NCI-H1694 treated with DMSO at 0.1 percent for 48 hours (cell line): ENCODE data around the gene PLAC9.
"Not testable (repeated sequence)": the region's sequence is repeated elsewhere in the genome, so short reads cannot be mapped to it uniquely, and the experiment has no call there.

Experiments used
- DNase-seq: peaks from one replicate; lab custom pipeline; 2025; lab: John Stamatoyannopoulos, UW

Gene PLAC9, protein sequence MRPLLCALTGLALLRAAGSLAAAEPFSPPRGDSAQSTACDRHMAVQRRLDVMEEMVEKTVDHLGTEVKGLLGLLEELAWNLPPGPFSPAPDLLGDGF

DNA sequence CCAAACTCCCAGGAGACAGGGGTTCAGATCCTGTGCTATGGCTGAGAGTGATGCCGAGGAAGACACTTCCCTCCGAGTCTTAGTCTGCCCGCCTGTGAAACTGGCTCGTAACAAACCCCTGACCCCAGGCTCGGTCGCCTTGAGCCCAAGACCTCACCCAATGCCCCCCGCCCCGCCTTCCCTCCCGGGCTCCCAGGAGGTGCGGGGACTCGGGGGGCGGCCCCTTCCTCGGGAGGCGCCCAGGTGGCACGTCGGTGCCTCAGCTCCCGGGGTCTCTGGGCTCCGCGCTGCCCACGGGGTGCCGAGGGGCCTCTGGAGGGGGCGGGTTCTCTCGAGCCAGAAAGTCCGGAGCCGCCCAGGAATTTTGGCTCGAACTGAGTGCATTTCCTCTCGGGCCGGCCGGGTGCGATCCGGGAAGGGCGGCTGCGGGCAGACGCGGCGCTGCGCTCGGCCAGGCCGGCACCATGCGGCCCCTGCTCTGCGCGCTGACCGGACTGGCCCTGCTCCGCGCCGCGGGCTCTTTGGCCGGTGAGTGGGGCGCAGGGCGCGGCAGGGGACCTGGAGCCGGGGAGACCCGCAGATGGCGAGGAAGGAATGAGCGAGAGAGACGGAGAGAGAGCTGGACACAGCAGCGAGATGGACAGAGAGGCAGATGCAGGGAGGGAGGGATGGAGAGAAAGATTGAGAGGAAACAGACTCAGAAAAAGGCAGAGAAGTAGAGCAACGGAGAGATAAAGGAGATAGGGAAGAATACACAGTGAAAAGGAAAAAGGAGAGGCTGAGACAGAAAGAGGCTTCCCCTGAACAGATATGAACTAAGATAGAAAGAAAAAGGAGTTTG lies at the start of gene PLAC9:
Gene PLAC9, plus strand, starts transcription at position 432 of the 841 bp plus-strand sequence. Its CDS starts 33 bp downstream, at position 465.
- no peak for DNase-seq

DNA sequence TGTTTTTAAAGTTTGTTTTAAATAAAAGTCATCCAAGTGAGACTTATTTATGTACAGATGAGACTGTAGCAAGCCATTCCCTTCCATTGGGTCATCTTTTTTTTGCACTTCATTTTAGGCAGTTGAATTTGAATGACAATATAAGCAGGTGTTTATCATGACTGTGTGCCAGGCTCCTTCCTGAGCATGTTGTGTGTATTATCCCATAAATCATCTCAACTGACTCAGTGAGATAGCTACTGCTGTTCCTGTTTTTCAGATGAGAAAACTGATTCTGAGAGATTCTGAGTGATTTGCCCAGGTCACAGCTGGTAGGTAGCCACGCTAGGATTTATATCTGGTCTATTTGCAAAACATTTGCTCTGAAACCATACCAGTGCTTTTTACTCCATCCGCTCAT lies 42.4 kb upstream of the PLAC9 start:
- DNase-seq: peak; percentile 96

DNA sequence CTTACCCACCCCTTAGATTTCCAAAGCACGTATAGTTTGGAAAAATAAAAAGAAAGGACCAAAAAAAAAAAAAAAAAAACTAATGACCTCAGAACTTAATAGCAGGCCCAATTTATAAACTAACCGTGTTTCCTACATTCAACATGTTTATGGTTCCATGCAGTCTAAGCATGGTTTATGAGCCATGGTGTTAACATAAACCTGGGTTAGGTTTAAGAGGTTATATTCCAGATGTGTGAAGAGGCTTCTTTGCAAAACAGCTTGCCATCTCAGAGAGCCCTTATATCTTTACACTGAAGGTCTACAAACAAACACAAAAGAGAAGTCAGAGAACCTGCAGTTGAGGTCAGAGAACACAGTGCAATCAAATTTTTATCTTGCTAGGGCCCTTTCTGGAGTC lies 38.3 kb upstream of the PLAC9 start:
- no peak for DNase-seq

DNA sequence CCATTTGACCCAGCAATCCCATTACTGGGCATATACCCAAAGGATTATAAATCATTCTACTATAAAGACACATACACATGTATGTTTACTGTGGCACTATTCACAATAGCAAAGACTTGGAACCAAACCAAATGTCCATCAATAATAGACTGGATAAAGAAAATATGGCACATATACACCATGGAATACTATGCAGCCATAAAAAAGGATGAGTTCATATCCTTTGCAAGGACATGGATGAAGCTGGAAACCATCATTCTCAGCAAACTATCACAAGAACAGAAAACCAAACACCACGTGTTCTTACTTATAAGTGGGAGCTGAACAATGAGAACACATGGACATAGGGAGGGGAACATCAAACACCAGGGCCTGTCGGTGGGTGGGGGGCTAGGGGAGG lies 34.3 kb upstream of the PLAC9 start:
- DNase-seq: not testable (repeated sequence)

DNA sequence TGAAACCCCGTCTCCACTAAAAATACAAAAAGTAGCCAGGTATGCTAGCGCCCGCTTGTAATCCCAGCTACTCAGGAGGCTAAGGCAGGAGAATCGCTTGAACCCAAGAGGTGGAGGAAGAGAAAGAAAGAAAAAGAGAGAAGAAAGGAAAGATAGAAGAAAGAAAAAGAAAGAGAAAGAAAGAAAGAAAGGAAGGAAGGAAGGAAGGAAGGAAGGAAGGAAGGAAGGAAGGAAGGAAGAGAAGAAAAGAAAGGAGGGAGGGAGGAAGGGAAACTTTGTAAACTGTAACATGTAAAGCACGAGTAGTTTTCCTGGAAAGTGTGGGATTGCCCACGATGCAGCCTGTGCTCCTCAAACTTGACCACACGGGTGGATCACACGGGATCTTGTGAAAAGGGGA lies 33.2 kb upstream of the PLAC9 start:
- not testable (repeated sequence) for DNase-seq

DNA sequence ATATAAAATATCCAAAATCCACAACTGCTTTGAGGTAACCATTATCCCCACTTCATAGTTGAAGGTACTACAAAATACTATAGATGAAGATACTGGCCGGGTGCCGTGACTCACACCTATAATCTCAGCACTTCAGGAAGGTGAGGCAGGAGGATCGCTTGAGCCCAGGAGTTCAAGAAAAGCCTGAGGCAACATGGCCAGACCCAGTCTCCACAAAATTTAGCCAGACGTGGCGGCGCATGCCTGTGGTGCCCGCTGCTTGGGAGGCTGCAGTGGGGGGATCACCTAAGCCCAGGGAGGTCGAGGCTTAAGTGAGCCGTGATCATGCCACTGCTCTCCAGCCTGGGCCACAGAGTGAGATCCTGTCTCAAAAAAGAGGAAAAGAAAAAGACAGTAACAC lies 32.4 kb upstream of the PLAC9 start:
- no peak for DNase-seq

DNA sequence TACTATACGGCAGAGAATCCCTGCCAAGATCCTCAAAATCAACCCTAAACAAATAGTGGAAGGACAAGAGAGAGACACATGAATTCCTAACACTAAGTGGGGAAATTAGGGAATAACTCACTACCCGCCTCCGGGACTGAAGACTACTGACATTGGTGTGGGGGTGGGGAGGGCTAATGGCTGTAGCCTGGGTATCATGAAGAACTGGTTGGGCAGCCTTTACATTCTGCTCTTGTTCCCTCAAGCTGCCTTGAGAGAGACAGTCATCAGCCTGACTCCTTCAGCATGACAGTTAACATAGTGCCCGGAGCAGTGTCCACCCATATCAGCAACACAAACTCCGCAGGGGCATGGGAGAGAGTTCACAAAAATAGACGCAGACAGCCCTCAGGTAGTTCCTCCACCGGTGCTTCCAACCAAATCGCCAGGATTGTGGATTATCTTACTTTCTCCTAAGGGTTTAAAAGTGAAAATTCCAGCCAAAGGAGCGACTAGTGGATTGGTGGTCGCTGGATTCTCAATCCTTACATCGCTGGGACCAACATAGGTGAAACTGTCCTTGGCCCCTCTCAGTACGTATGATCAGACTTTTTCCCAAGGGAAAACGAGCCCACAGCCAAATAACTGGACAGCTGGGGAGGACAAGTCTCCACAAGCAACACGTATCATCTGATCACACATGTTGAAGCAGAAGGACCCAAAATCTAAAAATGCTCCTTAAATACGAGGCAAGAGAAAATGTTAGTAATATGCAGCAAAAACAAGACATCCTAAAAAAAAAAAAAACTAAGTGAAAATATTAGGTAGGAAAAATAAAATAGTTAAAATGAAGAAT lies 31.5 kb upstream of the PLAC9 start:
- peak; percentile 79 for DNase-seq

DNA sequence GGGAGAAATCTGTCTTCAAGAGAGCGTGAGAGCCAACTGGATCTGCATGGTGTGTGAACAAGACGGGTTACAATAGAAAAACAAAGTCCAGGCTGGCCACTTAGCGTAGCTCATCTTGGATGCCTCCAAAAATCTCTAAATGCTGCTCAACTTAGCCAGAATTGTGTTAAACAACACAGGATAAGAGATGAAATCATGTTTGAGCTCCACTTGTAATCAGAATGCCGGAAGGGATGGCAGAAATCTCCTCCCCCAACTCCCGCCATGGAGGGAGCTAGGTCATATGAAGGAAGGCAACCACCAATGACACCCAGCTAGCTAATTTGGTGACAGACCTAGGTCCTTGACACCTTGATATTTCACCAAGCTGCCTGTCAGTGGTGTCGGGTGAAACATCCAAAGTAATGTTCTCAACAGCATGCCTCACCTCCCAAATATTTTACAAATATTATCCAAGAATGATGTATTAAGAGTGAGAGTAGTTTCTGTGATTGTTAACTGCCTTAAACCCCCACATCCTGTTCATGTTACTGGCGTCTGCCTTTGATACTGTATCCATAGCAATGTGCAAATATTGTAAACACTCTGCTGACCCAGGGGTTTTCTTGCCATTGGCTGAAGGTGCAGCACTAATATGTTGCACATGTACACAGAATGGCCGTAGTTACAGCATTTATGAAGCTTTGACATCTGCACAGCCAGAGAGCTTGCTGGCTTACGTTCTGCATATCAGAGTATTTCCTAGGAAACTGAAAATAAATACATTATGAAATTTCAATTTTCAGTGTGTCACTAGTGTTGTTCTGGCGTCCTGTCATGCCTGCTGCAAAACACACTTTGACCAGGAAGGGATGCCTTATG lies 28.2 kb upstream of the PLAC9 start:
- DNase-seq: peak; percentile 57

DNA sequence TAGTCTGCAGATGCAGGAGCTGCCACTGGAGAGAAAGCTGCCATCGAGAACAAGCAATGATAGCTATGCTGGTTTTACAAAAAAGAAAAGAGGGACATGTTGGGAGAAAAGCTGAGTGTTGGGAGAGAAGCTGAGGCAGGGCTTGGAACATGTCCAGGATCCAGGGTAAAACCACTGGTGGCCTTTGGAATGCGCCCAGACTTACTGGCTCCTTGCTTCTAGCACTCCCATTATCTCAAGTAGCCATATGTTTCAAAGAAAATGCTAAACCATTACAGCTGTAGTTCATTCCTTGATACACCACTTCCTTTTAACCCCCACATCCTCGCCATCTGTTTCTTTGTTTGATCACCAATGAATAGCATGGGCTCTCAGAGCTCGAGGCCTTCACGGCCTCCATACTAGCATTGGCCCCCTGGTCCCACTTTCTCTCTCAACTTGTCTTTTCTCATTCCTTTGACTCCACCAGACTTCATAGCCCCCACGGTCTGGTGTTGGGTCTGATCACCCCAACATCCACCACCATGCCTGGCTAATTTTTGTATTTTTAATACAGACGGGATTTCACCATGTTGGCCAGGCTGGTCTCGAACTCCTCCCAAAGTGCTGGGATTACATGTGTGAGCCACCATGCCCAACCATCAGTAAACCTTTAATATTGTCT lies 23.8 kb upstream of the PLAC9 start:
- peak; percentile 97 for DNase-seq

DNA sequence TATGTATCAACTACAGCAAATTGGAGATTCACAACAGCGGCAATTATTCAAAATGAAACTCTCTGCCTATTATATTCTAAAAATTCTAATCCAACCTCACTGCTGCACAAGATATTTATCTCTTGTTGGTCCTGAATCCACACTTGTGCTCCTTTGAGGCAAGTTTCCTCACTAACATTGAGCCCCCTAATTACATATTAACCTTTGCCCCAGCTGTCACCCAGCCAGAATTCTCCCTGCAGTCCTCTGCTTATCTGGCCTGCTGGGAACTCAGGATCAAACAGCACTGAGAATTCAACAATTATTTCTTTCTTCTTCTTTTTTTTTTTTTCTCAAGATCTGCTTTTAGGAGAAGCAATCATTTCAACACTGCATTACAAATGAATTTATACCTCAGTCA lies 21.5 kb upstream of the PLAC9 start:
- peak; percentile 28 for DNase-seq

DNA sequence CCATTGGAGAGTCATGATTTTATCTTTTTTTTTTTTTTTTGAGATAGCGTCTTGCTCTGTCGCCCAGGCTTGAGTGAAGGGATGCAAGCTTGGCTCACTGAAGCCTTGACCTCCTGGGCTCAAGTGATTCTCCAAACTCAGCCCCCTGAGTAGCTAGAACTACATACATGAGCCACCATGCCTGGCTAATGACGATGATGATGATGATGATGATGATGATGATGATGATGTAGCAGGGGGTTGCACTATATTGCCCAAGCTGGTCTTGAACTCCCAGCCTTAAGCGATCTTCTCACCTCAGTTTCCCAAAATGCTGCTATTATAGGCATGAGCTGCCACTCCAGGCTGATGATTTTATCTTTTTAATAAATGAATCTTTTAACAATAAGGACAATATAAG lies 13.9 kb upstream of the PLAC9 start:
- no peak for DNase-seq

DNA sequence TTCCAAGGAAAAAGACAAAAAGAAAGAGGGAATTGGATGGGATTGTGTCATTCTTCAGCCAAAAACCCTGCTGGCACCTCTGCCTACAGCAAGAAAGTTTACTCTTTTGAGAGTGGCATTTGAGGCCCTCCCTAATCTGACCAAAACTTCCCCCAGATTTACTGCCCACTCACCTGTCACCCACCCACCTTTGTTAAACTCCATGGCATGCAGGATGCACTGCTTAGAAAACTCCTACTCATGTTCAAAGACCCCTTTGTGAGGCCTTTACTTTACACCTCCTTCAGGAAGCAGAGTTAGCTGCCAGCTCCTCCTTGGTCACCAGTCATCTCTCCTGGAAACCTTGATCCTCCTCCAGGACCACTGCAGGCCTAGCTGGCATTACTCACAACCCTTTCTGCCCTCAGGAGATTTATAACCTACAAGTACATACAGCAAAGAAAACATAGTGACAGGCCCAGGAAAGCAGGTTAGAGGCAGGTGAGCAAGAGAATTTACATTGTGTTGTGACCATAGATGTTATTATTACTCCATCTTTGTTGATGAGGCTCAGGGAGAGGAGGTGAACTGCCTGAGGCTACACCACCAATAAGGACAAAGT lies 10.3 kb upstream of the PLAC9 start:
- DNase-seq: no peak

DNA sequence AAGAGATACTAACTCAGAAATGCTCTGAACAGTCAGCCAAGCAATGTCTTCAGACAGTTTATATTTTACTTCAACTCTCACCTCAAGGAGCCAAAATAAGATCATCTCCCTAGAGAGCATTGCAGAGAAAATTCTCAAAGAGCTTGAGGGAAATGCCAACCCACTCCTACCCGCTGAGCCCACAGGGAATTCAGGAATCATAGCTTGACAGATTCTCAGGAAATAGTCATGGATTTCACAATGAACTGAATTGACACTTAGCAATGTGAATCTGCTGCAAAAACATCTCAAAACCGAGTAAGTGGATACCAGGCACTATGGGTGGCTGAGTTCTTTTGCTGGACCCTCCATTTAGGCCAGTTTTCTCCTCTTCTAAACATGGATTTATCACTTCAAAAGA lies 9.8 kb upstream of the PLAC9 start:
- no peak for DNase-seq

DNA sequence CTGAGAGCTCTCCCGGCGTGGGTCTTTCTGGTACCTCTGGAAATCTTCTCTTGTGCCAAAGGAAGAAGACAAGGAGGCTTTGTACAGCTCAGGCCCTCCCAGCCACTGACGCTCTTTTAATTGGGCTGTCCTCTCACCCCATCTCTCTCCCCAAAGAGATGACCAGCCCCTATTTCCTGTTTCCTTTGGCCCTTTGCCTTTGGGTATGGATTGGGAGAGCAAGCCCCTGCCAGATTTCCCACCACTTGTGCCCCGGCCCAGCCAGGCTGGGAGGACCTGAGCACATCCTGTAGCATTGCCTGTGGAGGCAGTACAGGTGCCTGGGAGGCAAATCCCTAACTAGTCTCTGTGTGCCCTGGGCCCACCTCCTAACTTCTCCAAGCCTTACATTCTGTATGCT lies 5.7 kb upstream of the PLAC9 start:
- DNase-seq: no peak

DNA sequence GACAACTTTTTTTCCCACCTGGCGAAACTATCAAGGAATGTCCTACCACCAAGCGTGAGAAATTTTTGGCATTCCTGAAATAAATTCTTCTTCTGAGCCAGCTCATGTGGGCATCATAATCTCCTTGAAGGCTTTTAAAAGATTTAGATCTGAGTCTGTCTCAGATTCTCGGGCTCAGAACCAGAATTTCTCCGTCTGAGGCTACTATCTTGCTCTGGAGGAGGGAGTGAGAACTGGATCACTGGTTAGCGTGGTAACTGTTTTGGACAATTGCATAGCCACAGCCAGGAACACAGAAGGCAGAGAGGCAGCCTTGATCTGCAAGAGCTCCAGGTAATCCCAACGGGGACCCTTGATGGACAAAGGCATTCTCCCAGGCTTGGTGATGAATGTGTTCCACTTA lies 1.0 kb upstream of the PLAC9 start:
- no peak for DNase-seq

DNA sequence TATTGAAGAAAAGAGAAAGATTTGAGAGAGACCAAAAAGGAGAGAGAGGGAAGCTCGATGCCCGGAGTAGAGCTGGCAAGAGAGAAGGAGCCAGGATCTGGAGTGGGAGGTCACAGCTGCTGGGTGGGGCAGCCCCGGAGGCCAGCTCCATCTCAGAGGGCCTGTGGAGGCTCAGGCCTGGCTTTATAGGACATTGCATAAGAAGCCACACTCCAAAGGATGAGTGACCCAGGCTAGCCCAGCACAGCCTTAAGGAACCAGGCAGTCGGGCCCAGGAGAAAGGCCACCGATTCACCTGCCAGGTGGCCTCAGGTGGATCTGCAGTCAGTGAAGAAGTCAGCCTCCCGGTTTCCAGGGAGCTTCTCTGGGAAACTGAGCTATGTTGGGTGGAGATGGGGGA lies 676 bp downstream of the PLAC9 start:
- peak; percentile 45 for DNase-seq

DNA sequence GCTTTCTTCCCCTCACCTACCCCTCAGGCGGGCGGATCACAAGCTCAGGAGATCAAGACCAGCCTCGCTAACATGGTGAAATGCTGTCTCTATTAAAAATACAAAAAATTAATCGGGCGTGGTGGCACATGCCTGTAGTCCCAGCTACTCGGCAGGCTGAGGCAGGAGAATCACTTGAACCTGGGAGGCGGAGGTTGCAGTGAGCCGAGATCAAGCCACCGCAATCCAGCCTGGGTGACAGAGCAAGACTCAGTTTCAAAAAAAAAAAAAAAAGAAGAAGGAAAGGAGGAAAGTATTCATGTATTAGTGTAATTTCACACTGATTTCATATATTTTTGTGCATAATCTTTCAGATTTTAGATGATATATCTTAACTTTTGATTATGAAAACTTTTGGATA lies 1.2 kb downstream of the PLAC9 start:
- DNase-seq: not testable (repeated sequence)

DNA sequence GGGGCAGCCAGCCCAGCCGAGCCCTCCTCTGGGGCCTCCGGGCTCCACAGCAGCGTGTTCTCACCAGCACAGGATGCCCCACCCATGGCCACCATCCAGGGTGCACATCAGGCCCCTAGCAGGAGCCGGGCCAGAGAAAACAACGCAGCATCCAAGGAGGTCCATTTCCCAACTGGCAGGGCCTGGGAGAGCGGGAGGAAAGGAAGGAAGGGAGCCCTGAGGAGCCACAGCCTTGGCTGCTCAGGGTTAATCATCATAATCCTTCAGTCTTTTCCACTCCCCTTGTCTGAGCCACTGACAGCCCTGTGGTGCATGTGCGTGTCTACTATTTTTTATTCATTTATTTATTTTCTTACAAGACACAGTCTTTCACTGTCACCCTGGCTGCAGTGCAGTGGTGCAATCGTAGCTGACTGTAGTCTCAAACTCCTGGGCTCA lies 3.6 kb downstream of the PLAC9 start:
- peak; percentile 42 for DNase-seq

DNA sequence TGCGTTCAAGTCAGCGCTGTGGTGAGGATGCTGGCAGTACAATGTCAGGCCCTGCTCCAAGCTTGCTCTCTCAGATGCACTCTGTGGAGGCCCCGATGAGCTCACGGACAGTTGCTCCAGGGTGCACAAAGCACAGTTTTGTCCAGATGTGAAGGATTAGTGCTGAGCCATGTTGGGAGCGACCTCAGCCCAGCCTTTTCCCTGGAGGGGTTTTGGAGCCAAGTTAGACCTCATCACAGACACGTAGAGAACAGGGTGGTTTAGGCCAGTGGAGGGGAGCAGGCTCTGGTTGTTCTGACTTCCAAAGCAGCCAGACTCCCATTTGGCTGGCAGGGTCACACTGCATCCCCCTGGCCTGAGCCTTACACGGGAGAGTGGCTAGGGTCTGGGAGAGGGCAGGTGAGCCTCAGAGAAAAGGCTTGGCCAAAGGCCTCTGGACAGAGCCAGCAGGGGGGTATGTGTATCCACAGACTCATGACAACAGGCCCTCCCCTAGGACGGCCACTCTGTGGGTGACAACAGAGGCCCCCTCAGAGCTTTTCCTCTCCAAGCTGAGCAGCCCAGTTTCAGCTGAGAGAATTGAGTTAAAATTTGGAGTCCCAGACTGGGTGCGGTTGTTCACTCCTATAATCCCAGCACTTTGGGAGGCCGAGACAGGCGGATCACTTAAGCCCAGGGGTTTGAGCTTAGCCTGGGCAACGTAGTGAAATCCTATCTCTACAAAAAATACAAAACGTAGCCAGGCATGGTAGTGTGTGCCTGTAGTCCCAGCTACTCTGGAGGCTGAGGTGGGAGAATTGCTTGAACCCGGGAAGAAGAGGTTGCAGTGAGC lies 4.7 kb downstream of the PLAC9 start:
- DNase-seq: peak; percentile 6

DNA sequence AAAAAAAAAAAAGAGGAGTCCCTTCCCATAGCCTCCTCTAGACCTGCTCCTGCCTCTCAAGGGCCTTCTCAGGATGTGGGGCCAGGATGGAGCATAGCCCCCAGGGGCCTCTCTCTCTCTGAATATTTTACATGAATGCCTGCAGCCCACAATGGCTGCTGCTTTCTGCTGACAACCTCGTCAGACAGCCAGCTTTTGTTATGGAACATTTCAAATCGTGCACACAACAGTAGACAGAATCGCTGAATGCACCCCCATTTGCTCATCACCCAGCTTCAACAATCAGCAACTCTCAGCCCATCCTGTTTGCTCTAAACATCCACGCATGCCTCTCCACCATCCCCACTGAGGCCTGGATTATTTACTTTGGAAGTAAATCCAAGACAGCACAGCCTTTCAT lies 5.4 kb downstream of the PLAC9 start:
- no peak for DNase-seq
